ENCODE measurements around the gene KRT28.
"Not testable (repeated sequence)": the region's sequence is repeated elsewhere in the genome, so short reads cannot be mapped to it uniquely, and the experiment has no call there.

The KRT28 gene

DNA sequence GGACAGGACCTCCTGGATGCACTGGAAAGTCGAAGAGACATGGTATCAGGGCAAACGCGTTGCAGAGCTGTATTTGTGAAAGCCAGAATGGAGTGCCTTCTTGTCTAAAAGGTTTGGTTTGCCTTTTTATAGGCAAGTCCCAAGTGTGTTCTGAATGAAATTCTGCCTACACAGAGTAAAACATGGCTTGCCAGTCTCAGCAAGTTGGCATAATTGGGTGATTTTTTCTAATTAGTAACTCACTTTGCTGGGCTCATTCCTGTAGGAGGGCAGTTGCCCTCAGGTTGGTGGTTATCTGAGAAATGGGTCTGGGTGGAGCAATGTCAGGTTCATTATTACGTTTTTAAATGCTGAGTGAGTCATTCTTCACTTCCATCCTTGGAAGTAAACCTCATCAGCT lies 44.5 kb downstream of the KRT28 start, which contains the start of gene KRT25:
Gene KRT25 (minus strand): TSS at position 101 of the 400 bp plus-strand sequence. CDS start 60 bp downstream, at position 41.
- no peak within 1 kb of the TSS for H3K27ac ChIP-seq
- TF ChIP-seq, protein P1, sequence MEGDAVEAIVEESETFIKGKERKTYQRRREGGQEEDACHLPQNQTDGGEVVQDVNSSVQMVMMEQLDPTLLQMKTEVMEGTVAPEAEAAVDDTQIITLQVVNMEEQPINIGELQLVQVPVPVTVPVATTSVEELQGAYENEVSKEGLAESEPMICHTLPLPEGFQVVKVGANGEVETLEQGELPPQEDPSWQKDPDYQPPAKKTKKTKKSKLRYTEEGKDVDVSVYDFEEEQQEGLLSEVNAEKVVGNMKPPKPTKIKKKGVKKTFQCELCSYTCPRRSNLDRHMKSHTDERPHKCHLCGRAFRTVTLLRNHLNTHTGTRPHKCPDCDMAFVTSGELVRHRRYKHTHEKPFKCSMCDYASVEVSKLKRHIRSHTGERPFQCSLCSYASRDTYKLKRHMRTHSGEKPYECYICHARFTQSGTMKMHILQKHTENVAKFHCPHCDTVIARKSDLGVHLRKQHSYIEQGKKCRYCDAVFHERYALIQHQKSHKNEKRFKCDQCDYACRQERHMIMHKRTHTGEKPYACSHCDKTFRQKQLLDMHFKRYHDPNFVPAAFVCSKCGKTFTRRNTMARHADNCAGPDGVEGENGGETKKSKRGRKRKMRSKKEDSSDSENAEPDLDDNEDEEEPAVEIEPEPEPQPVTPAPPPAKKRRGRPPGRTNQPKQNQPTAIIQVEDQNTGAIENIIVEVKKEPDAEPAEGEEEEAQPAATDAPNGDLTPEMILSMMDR (conservative IDR thresholded peaks at IDR 0.05): no peak

DNA sequence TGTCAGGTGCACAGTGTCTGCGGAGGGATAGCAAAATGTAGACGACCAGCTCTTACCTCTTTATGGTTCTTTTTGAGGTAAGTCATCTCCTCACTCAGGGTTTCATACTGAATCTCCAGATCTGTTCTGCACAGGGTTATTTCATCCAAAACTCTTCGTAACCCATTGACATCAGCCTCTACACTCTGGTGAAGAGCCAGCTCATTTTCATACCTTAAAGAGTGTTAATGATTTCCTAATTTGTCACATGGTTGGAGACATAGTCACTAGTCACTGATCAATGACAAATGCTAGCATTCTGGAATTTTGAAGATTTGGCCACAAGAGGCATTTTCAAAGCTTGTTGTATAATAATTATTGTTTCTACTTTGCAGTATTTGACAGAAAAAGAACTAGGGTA lies 46.0 kb downstream of the KRT28 start:
- TF ChIP-seq, protein P1 (conservative IDR thresholded peaks at IDR 0.05): no peak
- no peak for TF ChIP-seq ZFX (IDR thresholded peaks at IDR 0.05)
- no peak overlapping the region for H3K27ac ChIP-seq

DNA sequence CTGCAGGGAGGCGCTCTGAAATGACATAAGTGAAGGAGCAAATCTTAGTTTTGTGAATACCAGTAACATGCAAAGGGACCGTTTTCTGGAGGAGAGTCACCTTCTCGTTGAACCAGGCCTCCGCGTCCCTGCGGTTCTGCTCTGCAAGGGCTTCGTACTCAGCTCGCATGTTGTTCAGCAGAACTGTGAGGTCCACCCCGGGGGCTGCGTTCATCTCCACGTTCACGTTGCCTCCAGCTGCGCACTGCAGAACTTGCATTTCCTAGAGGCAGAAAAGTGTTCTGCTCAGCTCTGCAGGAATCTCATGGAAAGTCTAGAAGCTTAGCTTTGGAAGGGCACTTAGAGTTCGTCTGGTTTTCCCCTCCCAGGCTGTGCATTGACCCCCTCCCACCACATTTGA lies 48.7 kb downstream of the KRT28 start:
- H3K27ac ChIP-seq: no peak overlapping the region
- TF ChIP-seq, protein P1 (conservative IDR thresholded peaks at IDR 0.05): no peak
- no peak for TF ChIP-seq ZFX (IDR thresholded peaks at IDR 0.05)

DNA sequence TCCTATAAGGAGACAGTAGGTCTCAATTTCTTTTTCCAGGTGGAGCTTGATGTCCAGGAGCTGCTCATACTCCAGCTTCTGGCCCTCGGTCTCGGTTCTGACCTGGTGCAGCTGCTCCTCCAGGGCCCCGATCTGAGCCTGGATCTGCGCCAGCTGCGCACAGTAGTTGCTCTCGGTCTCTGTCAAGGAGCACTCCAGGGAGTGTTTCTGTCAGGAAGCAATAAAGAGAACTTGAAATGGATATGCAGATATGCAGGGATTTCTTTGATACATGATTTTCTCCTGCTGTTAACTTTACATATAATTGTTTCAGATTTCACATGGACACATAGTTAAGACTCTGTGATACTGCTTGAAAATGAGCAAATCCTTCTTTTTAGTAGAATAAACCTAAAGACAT lies 49.4 kb downstream of the KRT28 start:
- no peak overlapping the region for H3K27ac ChIP-seq

DNA sequence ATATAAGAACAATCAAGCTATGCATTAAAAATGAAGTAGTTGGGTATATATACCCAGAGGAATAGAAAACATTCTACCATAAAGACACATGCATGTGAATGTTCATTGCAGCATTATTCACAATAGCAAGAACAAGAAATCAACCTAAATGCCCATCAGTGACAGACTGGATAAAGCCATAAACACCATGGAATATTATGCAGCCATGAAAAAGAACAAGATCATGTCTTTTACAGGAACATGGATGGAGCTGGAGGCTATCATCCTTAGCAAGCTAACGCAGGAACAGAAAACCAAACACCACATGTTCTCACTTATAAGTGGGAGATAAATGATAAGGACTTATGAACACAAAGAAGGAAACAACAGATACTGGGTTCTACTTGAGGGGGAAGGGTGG lies 51.1 kb downstream of the KRT28 start:
- not testable (repeated sequence) for H3K27ac ChIP-seq

More for the DNA sequence above, 49.4 kb downstream of the KRT28 start:
- no peak for TF ChIP-seq ZFX (IDR thresholded peaks at IDR 0.05)
- TF ChIP-seq, protein P1 (conservative IDR thresholded peaks at IDR 0.05): no peak

All from C4-2B (cell line).